Measurements from ENCODE around the gene SLC17A9. TPM values are rescaled to one million over a fixed set of nuclear protein-coding genes. Genes with fewer than 3 reads are reported as not detected.

Gene SLC17A9
- total and polyA plus RNA-seq, 10 of the 15 experiments (the other 5 are each of a cell fraction or from before 2014, with no cell fraction given): 0.72 to 74.1 (median 29.4) TPM

DNA sequence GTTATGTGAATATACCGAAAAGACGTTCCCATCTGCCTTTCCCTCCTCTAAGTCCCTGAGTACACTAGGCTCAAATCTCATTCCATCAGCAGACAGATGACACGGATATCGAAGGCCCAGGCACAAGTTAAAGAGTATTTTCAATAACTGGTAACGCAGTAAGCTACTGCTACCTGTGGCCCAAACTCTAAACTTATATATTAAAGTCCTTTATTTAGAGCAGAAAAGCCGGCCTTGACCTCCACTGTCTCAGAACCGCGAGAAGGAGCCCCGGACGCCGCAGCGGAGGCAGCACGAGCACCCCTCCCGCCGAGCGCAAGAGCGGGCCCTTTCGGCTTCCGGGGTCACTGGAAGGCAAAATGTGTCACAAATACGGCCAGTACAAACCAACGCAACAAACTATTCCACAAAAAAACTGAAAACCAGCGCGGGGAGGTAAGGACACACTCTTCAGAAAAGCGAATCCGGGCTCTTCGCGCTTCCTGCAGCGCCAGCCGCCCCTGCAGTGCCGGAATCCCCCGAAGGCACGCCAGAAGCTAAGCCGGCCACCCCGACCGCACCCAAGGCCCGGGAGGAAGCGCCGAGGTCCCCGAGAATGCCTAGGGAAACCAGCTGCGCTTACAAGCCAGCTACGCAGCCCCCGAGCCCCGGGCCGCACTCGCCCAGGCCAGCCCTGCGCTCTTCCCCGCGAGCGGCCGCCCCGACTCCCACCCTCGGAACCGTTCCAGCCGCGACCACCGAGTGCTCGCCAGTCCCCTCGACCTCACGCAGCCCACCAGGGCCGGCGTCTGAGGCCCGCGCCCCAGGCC, 26.9 kb upstream of the SLC17A9 start (continued):
- TF ChIP-seq PML (IDR thresholded peaks at IDR 0.05; ENCODE audit: low read length): no peak
- TF ChIP-seq, protein P1, sequence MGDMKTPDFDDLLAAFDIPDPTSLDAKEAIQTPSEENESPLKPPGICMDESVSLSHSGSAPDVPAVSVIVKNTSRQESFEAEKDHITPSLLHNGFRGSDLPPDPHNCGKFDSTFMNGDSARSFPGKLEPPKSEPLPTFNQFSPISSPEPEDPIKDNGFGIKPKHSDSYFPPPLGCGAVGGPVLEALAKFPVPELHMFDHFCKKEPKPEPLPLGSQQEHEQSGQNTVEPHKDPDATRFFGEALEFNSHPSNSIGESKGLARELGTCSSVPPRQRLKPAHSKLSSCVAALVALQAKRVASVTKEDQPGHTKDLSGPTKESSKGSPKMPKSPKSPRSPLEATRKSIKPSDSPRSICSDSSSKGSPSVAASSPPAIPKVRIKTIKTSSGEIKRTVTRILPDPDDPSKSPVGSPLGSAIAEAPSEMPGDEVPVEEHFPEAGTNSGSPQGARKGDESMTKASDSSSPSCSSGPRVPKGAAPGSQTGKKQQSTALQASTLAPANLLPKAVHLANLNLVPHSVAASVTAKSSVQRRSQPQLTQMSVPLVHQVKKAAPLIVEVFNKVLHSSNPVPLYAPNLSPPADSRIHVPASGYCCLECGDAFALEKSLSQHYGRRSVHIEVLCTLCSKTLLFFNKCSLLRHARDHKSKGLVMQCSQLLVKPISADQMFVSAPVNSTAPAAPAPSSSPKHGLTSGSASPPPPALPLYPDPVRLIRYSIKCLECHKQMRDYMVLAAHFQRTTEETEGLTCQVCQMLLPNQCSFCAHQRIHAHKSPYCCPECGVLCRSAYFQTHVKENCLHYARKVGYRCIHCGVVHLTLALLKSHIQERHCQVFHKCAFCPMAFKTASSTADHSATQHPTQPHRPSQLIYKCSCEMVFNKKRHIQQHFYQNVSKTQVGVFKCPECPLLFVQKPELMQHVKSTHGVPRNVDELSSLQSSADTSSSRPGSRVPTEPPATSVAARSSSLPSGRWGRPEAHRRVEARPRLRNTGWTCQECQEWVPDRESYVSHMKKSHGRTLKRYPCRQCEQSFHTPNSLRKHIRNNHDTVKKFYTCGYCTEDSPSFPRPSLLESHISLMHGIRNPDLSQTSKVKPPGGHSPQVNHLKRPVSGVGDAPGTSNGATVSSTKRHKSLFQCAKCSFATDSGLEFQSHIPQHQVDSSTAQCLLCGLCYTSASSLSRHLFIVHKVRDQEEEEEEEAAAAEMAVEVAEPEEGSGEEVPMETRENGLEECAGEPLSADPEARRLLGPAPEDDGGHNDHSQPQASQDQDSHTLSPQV (IDR thresholded peaks at IDR 0.05): no peak
- TF ChIP-seq BACH1 (IDR thresholded peaks at IDR 0.05; ENCODE audit: borderline replicate concordance): no peak
- TF ChIP-seq, protein P2, sequence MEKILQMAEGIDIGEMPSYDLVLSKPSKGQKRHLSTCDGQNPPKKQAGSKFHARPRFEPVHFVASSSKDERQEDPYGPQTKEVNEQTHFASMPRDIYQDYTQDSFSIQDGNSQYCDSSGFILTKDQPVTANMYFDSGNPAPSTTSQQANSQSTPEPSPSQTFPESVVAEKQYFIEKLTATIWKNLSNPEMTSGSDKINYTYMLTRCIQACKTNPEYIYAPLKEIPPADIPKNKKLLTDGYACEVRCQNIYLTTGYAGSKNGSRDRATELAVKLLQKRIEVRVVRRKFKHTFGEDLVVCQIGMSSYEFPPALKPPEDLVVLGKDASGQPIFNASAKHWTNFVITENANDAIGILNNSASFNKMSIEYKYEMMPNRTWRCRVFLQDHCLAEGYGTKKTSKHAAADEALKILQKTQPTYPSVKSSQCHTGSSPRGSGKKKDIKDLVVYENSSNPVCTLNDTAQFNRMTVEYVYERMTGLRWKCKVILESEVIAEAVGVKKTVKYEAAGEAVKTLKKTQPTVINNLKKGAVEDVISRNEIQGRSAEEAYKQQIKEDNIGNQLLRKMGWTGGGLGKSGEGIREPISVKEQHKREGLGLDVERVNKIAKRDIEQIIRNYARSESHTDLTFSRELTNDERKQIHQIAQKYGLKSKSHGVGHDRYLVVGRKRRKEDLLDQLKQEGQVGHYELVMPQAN (conservative IDR thresholded peaks at IDR 0.05): no peak
- TF ChIP-seq, protein P3, sequence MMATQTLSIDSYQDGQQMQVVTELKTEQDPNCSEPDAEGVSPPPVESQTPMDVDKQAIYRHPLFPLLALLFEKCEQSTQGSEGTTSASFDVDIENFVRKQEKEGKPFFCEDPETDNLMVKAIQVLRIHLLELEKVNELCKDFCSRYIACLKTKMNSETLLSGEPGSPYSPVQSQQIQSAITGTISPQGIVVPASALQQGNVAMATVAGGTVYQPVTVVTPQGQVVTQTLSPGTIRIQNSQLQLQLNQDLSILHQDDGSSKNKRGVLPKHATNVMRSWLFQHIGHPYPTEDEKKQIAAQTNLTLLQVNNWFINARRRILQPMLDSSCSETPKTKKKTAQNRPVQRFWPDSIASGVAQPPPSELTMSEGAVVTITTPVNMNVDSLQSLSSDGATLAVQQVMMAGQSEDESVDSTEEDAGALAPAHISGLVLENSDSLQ (IDR thresholded peaks at IDR 0.05): no peak
- TF ChIP-seq TCF3 (IDR thresholded peaks at IDR 0.05; ENCODE audit: borderline replicate concordance, insufficient read depth, low read depth, low read length): no peak
- TF ChIP-seq, protein P4, sequence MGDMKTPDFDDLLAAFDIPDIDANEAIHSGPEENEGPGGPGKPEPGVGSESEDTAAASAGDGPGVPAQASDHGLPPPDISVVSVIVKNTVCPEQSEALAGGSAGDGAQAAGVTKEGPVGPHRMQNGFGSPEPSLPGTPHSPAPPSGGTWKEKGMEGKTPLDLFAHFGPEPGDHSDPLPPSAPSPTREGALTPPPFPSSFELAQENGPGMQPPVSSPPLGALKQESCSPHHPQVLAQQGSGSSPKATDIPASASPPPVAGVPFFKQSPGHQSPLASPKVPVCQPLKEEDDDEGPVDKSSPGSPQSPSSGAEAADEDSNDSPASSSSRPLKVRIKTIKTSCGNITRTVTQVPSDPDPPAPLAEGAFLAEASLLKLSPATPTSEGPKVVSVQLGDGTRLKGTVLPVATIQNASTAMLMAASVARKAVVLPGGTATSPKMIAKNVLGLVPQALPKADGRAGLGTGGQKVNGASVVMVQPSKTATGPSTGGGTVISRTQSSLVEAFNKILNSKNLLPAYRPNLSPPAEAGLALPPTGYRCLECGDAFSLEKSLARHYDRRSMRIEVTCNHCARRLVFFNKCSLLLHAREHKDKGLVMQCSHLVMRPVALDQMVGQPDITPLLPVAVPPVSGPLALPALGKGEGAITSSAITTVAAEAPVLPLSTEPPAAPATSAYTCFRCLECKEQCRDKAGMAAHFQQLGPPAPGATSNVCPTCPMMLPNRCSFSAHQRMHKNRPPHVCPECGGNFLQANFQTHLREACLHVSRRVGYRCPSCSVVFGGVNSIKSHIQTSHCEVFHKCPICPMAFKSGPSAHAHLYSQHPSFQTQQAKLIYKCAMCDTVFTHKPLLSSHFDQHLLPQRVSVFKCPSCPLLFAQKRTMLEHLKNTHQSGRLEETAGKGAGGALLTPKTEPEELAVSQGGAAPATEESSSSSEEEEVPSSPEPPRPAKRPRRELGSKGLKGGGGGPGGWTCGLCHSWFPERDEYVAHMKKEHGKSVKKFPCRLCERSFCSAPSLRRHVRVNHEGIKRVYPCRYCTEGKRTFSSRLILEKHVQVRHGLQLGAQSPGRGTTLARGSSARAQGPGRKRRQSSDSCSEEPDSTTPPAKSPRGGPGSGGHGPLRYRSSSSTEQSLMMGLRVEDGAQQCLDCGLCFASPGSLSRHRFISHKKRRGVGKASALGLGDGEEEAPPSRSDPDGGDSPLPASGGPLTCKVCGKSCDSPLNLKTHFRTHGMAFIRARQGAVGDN (IDR thresholded peaks at IDR 0.05): no peak
- TF ChIP-seq NR2C1 (IDR thresholded peaks at IDR 0.05): peak; percentile 57
- TF ChIP-seq, protein P5, sequence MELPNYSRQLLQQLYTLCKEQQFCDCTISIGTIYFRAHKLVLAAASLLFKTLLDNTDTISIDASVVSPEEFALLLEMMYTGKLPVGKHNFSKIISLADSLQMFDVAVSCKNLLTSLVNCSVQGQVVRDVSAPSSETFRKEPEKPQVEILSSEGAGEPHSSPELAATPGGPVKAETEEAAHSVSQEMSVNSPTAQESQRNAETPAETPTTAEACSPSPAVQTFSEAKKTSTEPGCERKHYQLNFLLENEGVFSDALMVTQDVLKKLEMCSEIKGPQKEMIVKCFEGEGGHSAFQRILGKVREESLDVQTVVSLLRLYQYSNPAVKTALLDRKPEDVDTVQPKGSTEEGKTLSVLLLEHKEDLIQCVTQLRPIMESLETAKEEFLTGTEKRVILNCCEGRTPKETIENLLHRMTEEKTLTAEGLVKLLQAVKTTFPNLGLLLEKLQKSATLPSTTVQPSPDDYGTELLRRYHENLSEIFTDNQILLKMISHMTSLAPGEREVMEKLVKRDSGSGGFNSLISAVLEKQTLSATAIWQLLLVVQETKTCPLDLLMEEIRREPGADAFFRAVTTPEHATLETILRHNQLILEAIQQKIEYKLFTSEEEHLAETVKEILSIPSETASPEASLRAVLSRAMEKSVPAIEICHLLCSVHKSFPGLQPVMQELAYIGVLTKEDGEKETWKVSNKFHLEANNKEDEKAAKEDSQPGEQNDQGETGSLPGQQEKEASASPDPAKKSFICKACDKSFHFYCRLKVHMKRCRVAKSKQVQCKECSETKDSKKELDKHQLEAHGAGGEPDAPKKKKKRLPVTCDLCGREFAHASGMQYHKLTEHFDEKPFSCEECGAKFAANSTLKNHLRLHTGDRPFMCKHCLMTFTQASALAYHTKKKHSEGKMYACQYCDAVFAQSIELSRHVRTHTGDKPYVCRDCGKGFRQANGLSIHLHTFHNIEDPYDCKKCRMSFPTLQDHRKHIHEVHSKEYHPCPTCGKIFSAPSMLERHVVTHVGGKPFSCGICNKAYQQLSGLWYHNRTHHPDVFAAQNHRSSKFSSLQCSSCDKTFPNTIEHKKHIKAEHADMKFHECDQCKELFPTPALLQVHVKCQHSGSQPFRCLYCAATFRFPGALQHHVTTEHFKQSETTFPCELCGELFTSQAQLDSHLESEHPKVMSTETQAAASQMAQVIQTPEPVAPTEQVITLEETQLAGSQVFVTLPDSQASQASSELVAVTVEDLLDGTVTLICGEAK (IDR thresholded peaks at IDR 0.05; ENCODE audit: borderline replicate concordance): no peak
- TF ChIP-seq RBBP5 (conservative IDR thresholded peaks at IDR 0.05): no peak
- no peak for TF ChIP-seq ZNF384 (IDR thresholded peaks at IDR 0.05; ENCODE audit: borderline replicate concordance, low read depth, low read length)
